ENCODE results near the gene KAZN.

KAZN gene

DNA sequence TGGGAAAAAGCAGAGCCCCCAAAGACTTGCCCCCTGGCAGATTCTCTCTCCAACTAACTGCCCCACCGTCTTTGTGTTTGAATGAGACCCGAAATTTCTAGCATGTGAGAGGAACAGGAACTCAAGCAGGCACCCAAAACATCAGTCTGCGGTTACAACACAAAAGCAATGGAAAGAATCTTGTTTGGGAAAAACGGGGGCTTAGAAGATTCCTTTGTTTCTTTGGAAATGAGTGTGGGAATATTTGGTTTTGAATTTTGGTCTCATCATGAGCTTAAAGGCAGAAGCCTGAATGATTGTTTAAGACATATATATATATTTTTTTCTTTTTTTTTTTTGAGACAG is 366.2 kb downstream of the KAZN start:
- no peak for DNase-seq (ENCODE audit: extremely low read depth, low read depth)
- no peak for TF ChIP-seq CTCF (IDR thresholded peaks at IDR 0.05; ENCODE audit: low read depth, low read length)

DNA sequence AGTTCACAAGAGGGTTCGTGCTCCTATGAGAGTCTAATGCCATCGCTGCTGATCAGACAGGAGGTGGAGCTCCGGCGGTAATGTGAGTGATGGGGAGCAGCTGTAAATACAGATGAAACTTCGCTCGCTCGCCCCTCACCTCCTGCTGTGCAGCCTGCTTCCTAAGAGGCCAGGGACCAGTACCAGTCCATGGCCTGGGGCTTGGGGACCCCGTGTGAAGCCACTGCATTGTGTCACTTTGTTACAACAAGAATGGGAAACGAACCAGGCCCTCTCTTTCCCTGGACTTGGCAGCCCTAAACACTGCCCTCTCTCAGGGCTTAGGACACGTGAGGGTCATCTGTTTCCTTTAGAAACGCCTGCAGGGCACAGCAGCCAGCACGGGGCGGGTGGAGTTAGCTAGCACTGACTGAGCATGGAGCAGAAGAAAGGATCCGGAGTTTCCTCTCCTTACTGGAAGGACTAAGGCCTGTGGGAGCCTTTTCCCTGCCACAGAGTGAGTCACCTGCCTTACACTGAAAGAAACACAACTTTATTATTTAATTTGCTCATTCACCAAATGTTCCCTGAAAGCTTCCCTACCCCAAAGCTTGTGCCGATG is 369.9 kb downstream of the KAZN start:
- peak; percentile 63 for DNase-seq (ENCODE audit: extremely low read depth, low read depth)
- TF ChIP-seq CTCF (IDR thresholded peaks at IDR 0.05; ENCODE audit: low read depth, low read length) = no peak

DNA sequence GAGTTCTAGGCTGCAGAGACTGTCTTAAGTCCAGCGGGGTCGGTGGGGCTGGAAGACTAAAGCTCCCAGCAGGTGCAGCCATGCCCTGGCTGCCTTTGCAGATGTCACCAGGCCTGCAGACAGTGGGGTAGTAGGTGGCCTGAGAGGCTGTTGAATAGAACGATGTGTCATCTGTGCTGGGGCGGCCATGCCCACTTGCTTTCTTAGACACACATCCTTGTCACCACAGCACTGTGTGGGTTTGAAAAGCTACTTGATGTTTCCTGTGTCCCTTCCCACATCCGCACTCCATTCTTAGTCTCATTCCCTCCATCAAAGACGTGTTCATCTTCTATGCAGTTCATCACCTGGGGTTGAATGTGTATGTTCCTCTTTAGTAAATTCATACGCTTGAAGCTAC is 370.5 kb downstream of the KAZN start:
- no peak for DNase-seq (ENCODE audit: extremely low read depth, low read depth)
- no peak for TF ChIP-seq CTCF (IDR thresholded peaks at IDR 0.05; ENCODE audit: low read depth, low read length)

GRCh38 chr1:14970115-14970798 is 371.8 kb downstream of the KAZN start:
- peak; percentile 88 for DNase-seq (ENCODE audit: extremely low read depth, low read depth)
- no peak for TF ChIP-seq CTCF (IDR thresholded peaks at IDR 0.05; ENCODE audit: low read depth, low read length)

DNA sequence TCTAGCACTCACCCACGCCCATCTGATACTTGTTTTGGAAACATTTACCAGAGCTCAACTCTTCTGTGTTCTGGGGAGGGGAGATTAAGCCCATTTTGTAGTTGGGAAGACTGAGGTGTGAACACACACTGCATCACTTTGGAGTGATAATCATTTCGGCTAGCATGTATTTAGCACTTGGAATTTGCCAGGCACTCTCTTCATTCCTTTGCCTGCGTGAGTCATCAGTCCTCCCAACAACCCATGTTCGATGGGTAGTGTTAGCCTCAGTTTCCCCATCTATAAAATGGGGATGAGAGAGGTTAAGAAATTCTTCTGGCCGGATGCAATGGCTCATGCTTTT is 372.3 kb downstream of the KAZN start:
- no peak for TF ChIP-seq CTCF (IDR thresholded peaks at IDR 0.05; ENCODE audit: low read depth, low read length)
- no peak for DNase-seq (ENCODE audit: extremely low read depth, low read depth)

GRCh38 chr1:14971221-14971620 is 372.7 kb downstream of the KAZN start:
- DNase-seq (ENCODE audit: extremely low read depth, low read depth) = no peak
- no peak for TF ChIP-seq CTCF (IDR thresholded peaks at IDR 0.05; ENCODE audit: low read depth, low read length)

GRCh38 chr1:14972107-14972506 is 373.6 kb downstream of the KAZN start:
- no peak for TF ChIP-seq CTCF (IDR thresholded peaks at IDR 0.05; ENCODE audit: low read depth, low read length)
- no peak for DNase-seq (ENCODE audit: extremely low read depth, low read depth)
